LoVo (cell line): ENCODE measurements around the gene LSAMP.
A peak's percentile ranks its signal among the peaks of the same experiment; 100 is the strongest.
"Not testable (repeated sequence)": the region's sequence is repeated elsewhere in the genome, so short reads cannot be mapped to it uniquely, and the experiment has no call there.

Experiments used
- DNase-seq: peaks from one replicate; pipeline ENCODE4 v3.0.0-alpha.2; 2016; ENCODE audit warnings: low spot score

LSAMP gene

GRCh38 chr3:116102037-116102436 is 343.2 kb downstream of the LSAMP start:
- no peak for DNase-seq

- DNase-seq = no peak
Measured at GRCh38 chr3:116097226-116097625, 348.1 kb downstream of the LSAMP start.

- no peak for DNase-seq
Measured at GRCh38 chr3:116096631-116097030, 348.7 kb downstream of the LSAMP start.

- DNase-seq = no peak
Measured at GRCh38 chr3:116093374-116093773, 351.9 kb downstream of the LSAMP start.

- DNase-seq = no peak
Measured at GRCh38 chr3:116087426-116087825, 357.9 kb downstream of the LSAMP start.

- DNase-seq = no peak
Measured at GRCh38 chr3:116084999-116085791, 360.1 kb downstream of the LSAMP start.

- no peak for DNase-seq
Measured at GRCh38 chr3:116083683-116084082, 361.6 kb downstream of the LSAMP start.

GRCh38 chr3:116078561-116078960 is 366.7 kb downstream of the LSAMP start:
- DNase-seq = no peak

- DNase-seq = no peak
Measured at GRCh38 chr3:116077557-116077956, 367.7 kb downstream of the LSAMP start.

GRCh38 chr3:116077059-116077458 is 368.2 kb downstream of the LSAMP start:
- no peak for DNase-seq

GRCh38 chr3:116070516-116071278 is 374.6 kb downstream of the LSAMP start:
- not testable (repeated sequence) for DNase-seq

- DNase-seq = no peak
Measured at GRCh38 chr3:116070061-116070460, 375.2 kb downstream of the LSAMP start.

- DNase-seq = no peak
Measured at GRCh38 chr3:116069024-116069423, 376.3 kb downstream of the LSAMP start.

- DNase-seq = no peak
Measured at GRCh38 chr3:116067326-116067725, 378.0 kb downstream of the LSAMP start.

- no peak for DNase-seq
Measured at GRCh38 chr3:116065501-116065900, 379.8 kb downstream of the LSAMP start.

- DNase-seq = no peak
Measured at GRCh38 chr3:116064646-116065045, 380.6 kb downstream of the LSAMP start.

GRCh38 chr3:116059421-116060096 is 385.7 kb downstream of the LSAMP start:
- DNase-seq = peak; percentile 49

GRCh38 chr3:116058844-116059243 is 386.4 kb downstream of the LSAMP start:
- DNase-seq = no peak

- DNase-seq = no peak
Measured at GRCh38 chr3:116057400-116058006, 387.8 kb downstream of the LSAMP start.

- DNase-seq = no peak
Measured at GRCh38 chr3:116056280-116056679, 389.0 kb downstream of the LSAMP start.

GRCh38 chr3:116053017-116053416 is 392.3 kb downstream of the LSAMP start:
- DNase-seq = no peak

- DNase-seq = no peak
Measured at GRCh38 chr3:116052602-116053001, 392.7 kb downstream of the LSAMP start.
